ENCODE measurements around the gene TUBGCP5.
A peak's percentile ranks its signal among the peaks of the same experiment; 100 is the strongest.

Gene TUBGCP5

DNA sequence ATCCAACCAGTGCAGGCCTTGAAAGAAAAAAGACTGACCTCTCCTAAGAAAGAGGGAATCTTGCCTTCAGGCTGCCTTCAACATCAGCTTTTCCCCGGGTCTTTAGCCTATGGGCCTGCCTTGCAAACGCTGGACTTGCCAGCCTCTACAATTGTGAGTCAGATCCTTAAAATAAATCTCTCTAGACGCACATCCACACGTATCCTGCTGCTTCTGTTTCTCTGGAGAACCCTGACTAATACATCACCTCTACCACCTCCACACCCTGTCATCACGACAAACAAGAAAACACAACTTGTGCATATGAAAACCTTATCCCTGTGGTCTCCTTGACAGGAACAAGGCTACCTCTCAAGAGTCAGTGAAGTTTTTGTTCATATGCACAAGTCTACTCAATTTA is 71.0 kb downstream of the TUBGCP5 start:
- peak; percentile 80 for DNase-seq (ENCODE audit: low spot score)
- peak overlapping the region; percentile 61 for H3K27ac ChIP-seq
- TF ChIP-seq, protein P1, sequence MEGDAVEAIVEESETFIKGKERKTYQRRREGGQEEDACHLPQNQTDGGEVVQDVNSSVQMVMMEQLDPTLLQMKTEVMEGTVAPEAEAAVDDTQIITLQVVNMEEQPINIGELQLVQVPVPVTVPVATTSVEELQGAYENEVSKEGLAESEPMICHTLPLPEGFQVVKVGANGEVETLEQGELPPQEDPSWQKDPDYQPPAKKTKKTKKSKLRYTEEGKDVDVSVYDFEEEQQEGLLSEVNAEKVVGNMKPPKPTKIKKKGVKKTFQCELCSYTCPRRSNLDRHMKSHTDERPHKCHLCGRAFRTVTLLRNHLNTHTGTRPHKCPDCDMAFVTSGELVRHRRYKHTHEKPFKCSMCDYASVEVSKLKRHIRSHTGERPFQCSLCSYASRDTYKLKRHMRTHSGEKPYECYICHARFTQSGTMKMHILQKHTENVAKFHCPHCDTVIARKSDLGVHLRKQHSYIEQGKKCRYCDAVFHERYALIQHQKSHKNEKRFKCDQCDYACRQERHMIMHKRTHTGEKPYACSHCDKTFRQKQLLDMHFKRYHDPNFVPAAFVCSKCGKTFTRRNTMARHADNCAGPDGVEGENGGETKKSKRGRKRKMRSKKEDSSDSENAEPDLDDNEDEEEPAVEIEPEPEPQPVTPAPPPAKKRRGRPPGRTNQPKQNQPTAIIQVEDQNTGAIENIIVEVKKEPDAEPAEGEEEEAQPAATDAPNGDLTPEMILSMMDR (conservative IDR thresholded peaks at IDR 0.05; ENCODE audit: low read depth) = no peak
- ChIA-PET CTCF (no interaction called here), POLR2A (ENCODE audit: low non-redundant PET) (no interaction called here)

DNA sequence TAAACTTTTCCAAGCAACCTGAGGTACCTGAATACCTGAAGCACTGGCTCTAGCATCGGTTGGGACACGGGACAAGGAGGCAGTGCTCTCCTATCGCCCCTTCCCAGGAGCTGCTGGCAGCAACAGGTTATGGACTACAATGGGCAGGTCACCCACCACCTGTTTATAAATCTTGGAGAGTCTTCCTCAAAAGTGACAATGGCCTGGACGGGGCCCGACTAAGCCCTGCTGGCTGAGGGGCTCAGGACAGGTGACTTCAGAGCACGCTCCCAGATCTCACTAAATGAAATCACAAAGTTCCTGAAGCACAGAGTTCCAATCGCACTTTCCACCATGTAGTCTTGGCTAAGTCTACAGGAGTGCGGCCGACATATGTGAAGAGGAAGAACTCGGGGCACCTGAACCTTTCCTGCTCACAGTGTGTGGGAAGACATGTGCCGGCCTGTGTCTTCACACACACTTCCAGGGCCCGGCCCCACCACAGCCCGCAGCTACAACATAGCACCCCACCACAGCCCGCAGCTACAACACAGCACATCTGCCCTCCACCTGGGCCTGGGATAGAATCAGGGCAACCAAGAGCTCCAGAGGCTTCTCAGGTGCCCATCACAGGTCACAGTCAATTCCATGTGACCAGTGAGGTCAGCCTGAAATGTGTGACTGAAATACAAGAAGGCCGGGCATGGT is 72.1 kb downstream of the TUBGCP5 start:
- ChIA-PET CTCF (no interaction called here), POLR2A (ENCODE audit: low non-redundant PET) (no interaction called here)
- no peak for DNase-seq (ENCODE audit: low spot score)
- TF ChIP-seq, protein P1 (conservative IDR thresholded peaks at IDR 0.05; ENCODE audit: low read depth) = no peak
- peak overlapping the region; percentile 61 for H3K27ac ChIP-seq

DNA sequence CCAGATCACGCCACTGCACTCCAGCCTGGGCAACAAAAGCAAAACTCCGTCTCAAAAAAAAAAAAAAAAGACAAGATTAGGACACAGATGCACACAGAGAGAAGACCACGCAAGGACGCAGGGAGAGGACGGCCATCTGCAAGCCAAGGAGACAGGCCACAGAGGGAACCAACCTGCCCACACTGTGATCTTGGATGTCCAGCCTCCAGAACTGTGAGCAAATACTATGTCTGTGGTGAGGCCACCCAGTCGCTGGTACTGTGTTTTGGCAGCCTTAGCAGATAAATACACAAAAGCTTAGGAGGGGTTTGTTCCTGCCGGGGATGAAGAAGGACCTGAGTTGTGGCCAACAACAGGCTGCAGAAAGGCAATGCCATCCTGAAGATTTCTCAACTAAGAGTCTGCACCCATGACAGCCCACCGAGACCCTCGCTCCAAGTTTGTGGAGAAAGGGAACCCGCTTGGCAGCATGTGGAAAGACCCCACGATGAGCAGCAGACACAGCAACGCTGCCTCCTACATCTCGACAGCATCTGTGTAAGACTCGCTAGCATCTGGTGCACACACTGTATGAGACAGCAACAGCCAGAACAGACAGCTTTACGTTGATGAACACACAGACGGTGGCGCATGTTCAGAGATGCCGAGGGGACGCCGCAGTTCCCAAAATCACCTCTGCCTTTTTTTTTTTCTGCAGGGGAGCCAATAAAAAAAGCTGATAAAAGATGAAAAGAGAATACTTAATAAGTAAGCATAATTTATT is 72.9 kb downstream of the TUBGCP5 start:
- CTCF ChIA-PET = no interaction called here
- TF ChIP-seq, protein P1 (conservative IDR thresholded peaks at IDR 0.05; ENCODE audit: low read depth) = no peak
- H3K27ac ChIP-seq = no peak overlapping the region; the same call in none of the 2 replicates
- POLR2A ChIA-PET (ENCODE audit: low non-redundant PET) = no interaction called here
- DNase-seq (ENCODE audit: low spot score) = no peak

DNA sequence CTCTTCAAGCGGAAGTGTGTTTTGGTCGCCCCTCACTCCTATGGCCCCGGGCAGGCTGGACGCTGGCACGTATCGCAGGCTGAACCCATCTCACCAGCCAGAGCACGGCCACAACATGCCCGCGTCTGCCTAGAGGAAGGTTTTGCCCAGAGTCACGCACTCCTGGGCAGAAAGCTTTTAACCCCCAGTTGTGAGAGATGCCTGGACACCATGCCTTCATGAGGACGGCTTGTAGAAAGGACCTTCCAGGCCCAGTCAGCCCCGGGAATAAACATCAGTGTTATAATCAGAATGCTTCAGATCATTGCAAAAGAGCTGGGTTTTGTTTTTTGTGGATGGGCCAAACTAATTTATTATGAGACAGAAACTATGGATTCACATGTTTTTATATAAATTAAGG is 75.7 kb downstream of the TUBGCP5 start:
- TF ChIP-seq, protein P1 (conservative IDR thresholded peaks at IDR 0.05; ENCODE audit: low read depth) = no peak
- peak overlapping the region; percentile 86 for H3K27ac ChIP-seq
- DNase-seq (ENCODE audit: low spot score) = peak; percentile 26
- POLR2A ChIA-PET (ENCODE audit: low non-redundant PET) = interaction anchor here (0.9 kb wide), 1 partner anchor 17 kb away, joined by 4 read pairs; the partner anchor contains the start of gene CYFIP1
- CTCF ChIA-PET = no interaction called here

DNA sequence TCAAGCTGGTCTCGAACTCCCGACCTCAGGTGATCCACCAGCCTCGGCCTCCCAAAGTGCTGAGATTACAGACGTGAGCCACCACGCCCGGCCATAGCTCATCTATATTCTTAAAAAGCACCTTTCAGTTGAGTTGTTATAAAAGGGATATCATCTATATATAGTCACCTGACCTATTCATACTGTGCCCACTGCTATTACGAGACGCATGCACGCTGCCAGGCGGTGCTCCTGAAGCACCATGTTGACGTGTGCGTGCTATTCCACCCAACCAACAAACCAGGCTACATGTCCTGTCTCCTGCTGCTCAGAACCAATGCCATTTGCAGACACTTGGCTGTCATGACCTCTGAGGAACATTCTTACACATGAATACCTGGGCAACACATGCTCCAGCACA is 76.8 kb downstream of the TUBGCP5 start:
- H3K27ac ChIP-seq = peak overlapping the region; percentile 86
- ChIA-PET POLR2A (ENCODE audit: low non-redundant PET) (no interaction called here), CTCF (interaction anchor here (0.6 kb wide), 1 partner anchor 1771 kb away, joined by 3 read pairs; no protein-coding TSS in a partner anchor)
- TF ChIP-seq, protein P1 (conservative IDR thresholded peaks at IDR 0.05; ENCODE audit: low read depth) = no peak
- DNase-seq (ENCODE audit: low spot score) = no peak

DNA sequence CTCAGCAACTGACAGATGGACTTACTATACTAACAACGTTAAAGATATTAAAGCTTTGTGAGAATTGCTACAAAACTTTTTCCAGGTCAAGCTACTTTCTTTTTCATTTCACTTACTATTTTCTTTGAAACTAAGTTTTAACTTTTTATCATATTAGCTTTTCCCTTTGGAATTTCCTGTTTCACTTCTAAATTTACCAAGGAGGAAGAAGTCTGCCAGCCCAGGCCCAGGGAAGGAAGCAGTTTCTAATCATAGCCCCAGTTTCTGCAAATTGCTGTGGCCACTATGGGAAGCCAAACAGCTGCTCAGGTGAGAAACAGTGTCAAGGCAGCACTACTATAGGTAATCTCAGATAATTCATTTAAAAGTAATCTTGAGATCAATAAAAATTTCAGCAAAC is 77.6 kb downstream of the TUBGCP5 start:
- POLR2A ChIA-PET (ENCODE audit: low non-redundant PET) = no interaction called here
- no peak for DNase-seq (ENCODE audit: low spot score)
- CTCF ChIA-PET = no interaction called here
- TF ChIP-seq, protein P1 (conservative IDR thresholded peaks at IDR 0.05; ENCODE audit: low read depth) = no peak
- H3K27ac ChIP-seq = peak overlapping the region; percentile 86
